HepG2 (cell line): ENCODE data around the gene PRMT7. TPM values are rescaled to one million over a fixed set of nuclear protein-coding genes. Genes with fewer than 3 reads are reported as not detected.

ENCODE experiments used
- BCL3 ChIP-seq: sonication (generic); formaldehyde crosslinking; IDR thresholded peaks from 2 replicates; pipeline ENCODE4 v1.5.1; 2020; ENCODE audit warnings: mild to moderate bottlenecking, missing genetic modification reagents, moderate library complexity
- CEBPZ ChIP-seq: IDR thresholded peaks from 2 replicates; pipeline ENCODE4 v1.6.1; 2012; ENCODE audit warnings: low read length, improper control_type of control experiment
- KLF12 ChIP-seq: sonication (generic); formaldehyde crosslinking; IDR thresholded peaks from 2 replicates; pipeline ENCODE4 v1.4.0; 2020; ENCODE audit warnings: missing genetic modification reagents, borderline replicate concordance
- MAFG ChIP-seq: sonication (generic); formaldehyde crosslinking; IDR thresholded peaks from 2 replicates; pipeline ENCODE4 v1.5.1; 2020; ENCODE audit warnings: mild to moderate bottlenecking, missing genetic modification reagents
- NFIB ChIP-seq: sonication (generic); formaldehyde crosslinking; IDR thresholded peaks from 2 replicates; pipeline ENCODE4 v1.9.0; 2021; ENCODE audit warnings: missing genetic modification reagents, mild to moderate bottlenecking, borderline replicate concordance
- ZNF253 ChIP-seq: sonication (generic); formaldehyde crosslinking; IDR thresholded peaks from 2 replicates; pipeline ENCODE4 v1.8.0; 2022; ENCODE audit warnings: mild to moderate bottlenecking, missing genetic modification reagents, borderline replicate concordance
- ZNF317 ChIP-seq: sonication (generic); formaldehyde crosslinking; IDR thresholded peaks from 2 replicates; pipeline ENCODE4 v1.5.0; 2020; ENCODE audit warnings: mild to moderate bottlenecking, missing genetic modification reagents
- ZNF367 ChIP-seq: sonication (generic); formaldehyde crosslinking; IDR thresholded peaks from 2 replicates; pipeline ENCODE4 v1.4.0; 2020; ENCODE audit warnings: missing genetic modification reagents, borderline replicate concordance
- ZNF674 ChIP-seq: sonication (generic); formaldehyde crosslinking; IDR thresholded peaks from 2 replicates; pipeline ENCODE4 v1.5.0; 2020; ENCODE audit warnings: low read depth, mild to moderate bottlenecking, missing genetic modification reagents
- ZNF800 ChIP-seq: sonication (generic); formaldehyde crosslinking; IDR thresholded peaks from 2 replicates; pipeline ENCODE4 v1.4.0; 2020; ENCODE audit warnings: missing genetic modification reagents
- polyA plus RNA-seq, 8 experiments: library from polyadenylated mRNA; depleted of rRNA in 3 of 8; stranded (reverse) in 7 of 8; unstranded in 1 of 8; fragments of >200 nt; fragmentation: Illumina TruSeq in 4 of 8; extraction: Trizol in 4 of 8; gene quantifications; 2 replicates each; pipeline versions ENCODE4 v1.2.1 to v1.2.3, GENCODE V29; 2011 to 2016; ENCODE audit warnings: low read depth in 4 of 8, missing spikeins in 1 of 8, mixed read lengths in 1 of 8; ENCODE audit not compliant: insufficient read depth in 1 of 8
- total RNA-seq, 5 experiments: library from RNA; depleted of rRNA; stranded (reverse); fragments of >200 nt; fragmentation: Illumina TruSeq; extraction: Trizol; gene quantifications; 2 replicates each; pipeline ENCODE4 v1.2.3, GENCODE V29; 2016; ENCODE audit warnings: low read depth in 1 of 5
- TF ChIP-seq, protein P1 (sequence below): sonication (generic); formaldehyde crosslinking; IDR thresholded peaks from 2 replicates; pipeline ENCODE4 v1.8.0; 2022; ENCODE audit warnings: missing genetic modification reagents, mild to moderate bottlenecking, inconsistent platforms, borderline replicate concordance
- TF ChIP-seq, protein P2 (sequence below): sonication (generic); formaldehyde crosslinking; IDR thresholded peaks from 2 replicates; pipeline ENCODE4 v1.4.0; 2020; ENCODE audit warnings: missing genetic modification reagents, borderline replicate concordance

PRMT7 gene
- total and polyA plus RNA-seq, 2 of the 13 experiments (the other 11 are each of a cell fraction or from before 2014, with no cell fraction given): 47.5 to 55.0 TPM

GRCh38 chr16:68265078-68265920, 45.5 kb upstream of the PRMT7 start (continued):
- TF ChIP-seq BCL3 (CRISPR knock-in tag) (no peak), KLF12 (no peak; the same call in none of the 2 replicates), CEBPZ (no peak), NFIB (CRISPR knock-in tag) (no peak), ZNF367 (CRISPR knock-in tag) (no peak), ZNF253 (no peak; the same call in 1 of the 2 replicates), ZNF800 (no peak), ZNF317 (CRISPR knock-in tag) (peak; percentile 90), MAFG (CRISPR knock-in tag) (no peak), ZNF674 (CRISPR knock-in tag) (no peak)
- TF ChIP-seq, protein P1, sequence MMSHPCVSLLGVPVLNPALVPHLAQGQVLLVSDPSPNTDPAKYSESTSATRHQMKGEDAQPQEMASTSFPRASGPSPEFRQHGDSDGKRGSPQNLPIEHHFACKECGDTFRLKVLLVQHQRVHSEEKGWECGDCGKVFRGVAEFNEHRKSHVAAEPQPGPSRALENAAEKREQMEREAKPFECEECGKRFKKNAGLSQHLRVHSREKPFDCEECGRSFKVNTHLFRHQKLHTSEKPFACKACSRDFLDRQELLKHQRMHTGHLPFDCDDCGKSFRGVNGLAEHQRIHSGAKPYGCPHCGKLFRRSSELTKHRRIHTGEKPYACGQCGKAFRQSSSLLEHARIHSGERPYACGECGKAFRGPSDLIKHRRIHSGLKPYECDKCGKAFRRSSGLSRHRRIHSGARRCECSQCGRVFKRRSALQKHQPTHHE (CRISPR knock-in tag): peak; percentile 92; the same call in 1 of the 2 replicates
- TF ChIP-seq, protein P2, sequence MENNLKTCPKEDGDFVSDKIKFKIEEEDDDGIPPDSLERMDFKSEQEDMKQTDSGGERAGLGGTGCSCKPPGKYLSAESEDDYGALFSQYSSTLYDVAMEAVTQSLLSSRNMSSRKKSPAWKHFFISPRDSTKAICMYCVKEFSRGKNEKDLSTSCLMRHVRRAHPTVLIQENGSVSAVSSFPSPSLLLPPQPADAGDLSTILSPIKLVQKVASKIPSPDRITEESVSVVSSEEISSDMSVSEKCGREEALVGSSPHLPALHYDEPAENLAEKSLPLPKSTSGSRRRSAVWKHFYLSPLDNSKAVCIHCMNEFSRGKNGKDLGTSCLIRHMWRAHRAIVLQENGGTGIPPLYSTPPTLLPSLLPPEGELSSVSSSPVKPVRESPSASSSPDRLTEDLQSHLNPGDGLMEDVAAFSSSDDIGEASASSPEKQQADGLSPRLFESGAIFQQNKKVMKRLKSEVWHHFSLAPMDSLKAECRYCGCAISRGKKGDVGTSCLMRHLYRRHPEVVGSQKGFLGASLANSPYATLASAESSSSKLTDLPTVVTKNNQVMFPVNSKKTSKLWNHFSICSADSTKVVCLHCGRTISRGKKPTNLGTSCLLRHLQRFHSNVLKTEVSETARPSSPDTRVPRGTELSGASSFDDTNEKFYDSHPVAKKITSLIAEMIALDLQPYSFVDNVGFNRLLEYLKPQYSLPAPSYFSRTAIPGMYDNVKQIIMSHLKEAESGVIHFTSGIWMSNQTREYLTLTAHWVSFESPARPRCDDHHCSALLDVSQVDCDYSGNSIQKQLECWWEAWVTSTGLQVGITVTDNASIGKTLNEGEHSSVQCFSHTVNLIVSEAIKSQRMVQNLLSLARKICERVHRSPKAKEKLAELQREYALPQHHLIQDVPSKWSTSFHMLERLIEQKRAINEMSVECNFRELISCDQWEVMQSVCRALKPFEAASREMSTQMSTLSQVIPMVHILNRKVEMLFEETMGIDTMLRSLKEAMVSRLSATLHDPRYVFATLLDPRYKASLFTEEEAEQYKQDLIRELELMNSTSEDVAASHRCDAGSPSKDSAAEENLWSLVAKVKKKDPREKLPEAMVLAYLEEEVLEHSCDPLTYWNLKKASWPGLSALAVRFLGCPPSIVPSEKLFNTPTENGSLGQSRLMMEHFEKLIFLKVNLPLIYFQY (CRISPR knock-in tag): peak; percentile 77
